GM21528 (cell line): ENCODE results near the gene CHN1.

Source experiments
- ATAC-seq: cut with Tn5 transposase; IDR thresholded peaks from one replicate; pipeline ENCODE4 v1.9.1; 2021; ENCODE audit warnings: mild to moderate bottlenecking, moderate library complexity; ENCODE audit not compliant: unreplicated experiment, low FRiP score

Gene CHN1

GRCh38 chr2:174792309-174793025 is 212.7 kb downstream of the CHN1 start:
- no peak for ATAC-seq

GRCh38 chr2:174791746-174792280 is 213.4 kb downstream of the CHN1 start:
- ATAC-seq: no peak

GRCh38 chr2:174791020-174791419 is 214.2 kb downstream of the CHN1 start:
- ATAC-seq: no peak

- no peak for ATAC-seq
Observed at GRCh38 chr2:174789001-174789400, 216.2 kb downstream of the CHN1 start.

- no peak for ATAC-seq
Observed at GRCh38 chr2:174788291-174788929, 216.8 kb downstream of the CHN1 start.

- ATAC-seq: no peak
Observed at GRCh38 chr2:174787487-174788205, 217.5 kb downstream of the CHN1 start.

- no peak for ATAC-seq
Observed at GRCh38 chr2:174786066-174786725, 219.0 kb downstream of the CHN1 start.

- ATAC-seq: no peak
Observed at GRCh38 chr2:174785481-174785880, 219.7 kb downstream of the CHN1 start.

- ATAC-seq: no peak
Observed at GRCh38 chr2:174784909-174785308, 220.3 kb downstream of the CHN1 start.

GRCh38 chr2:174784316-174784715 is 220.9 kb downstream of the CHN1 start:
- ATAC-seq: no peak

GRCh38 chr2:174781996-174782395 is 223.2 kb downstream of the CHN1 start:
- no peak for ATAC-seq

- no peak for ATAC-seq
Observed at GRCh38 chr2:174781298-174781697, 223.9 kb downstream of the CHN1 start.

GRCh38 chr2:174780856-174781255 is 224.3 kb downstream of the CHN1 start:
- no peak for ATAC-seq

GRCh38 chr2:174780191-174780840 is 224.9 kb downstream of the CHN1 start:
- no peak for ATAC-seq

- ATAC-seq: no peak
Observed at GRCh38 chr2:174779361-174779928, 225.7 kb downstream of the CHN1 start.

GRCh38 chr2:174778085-174778981 is 226.8 kb downstream of the CHN1 start:
- no peak for ATAC-seq

GRCh38 chr2:174777347-174778084 is 227.7 kb downstream of the CHN1 start:
- no peak for ATAC-seq

GRCh38 chr2:174776675-174777074 is 228.5 kb downstream of the CHN1 start:
- no peak for ATAC-seq
